ENCODE data around the gene MBD5. TPM values are rescaled to one million over a fixed set of nuclear protein-coding genes. Genes with fewer than 3 reads are reported as not detected.

Gene MBD5
- total RNA-seq, 1 experiment from 2014 or later, result 8.5 TPM

- Histone ChIP-seq H2AFZ (ENCODE audit: low read length) (no peak overlapping the region), H3K9me2 (replicated peaks; ENCODE audit: low read length) (no peaks in the 10 kb centered on the region), H3K4me1 (ENCODE audit: insufficient read depth, low read length) (no peaks in the 10 kb centered on the region), H3K36me3 (ENCODE audit: low read depth, low read length) (no peaks in the 10 kb centered on the region), H3K27ac (ENCODE audit: low read length) (no peak overlapping the region), H3F3A (ENCODE audit: low read length, unreplicated experiment) (no peaks in the 10 kb centered on the region), H4K20me1 (ENCODE audit: low read length) (no peaks in the 10 kb centered on the region), H3K27me3 (ENCODE audit: low read length) (no peaks in the 10 kb centered on the region), H3K4me2 (ENCODE audit: low read length) (no peak overlapping the region), H3K9ac (ENCODE audit: low read length) (no peak overlapping the region), H3K4me3 (ENCODE audit: low read length) (no peak overlapping the region), H3K9me3 (ENCODE audit: low read length) (no peaks in the 10 kb centered on the region), H3K79me2 (ENCODE audit: low read length) (no peaks in the 10 kb centered on the region)
- intact Hi-C loops (cut with micrococcal nuclease), result no loop called here
- TF ChIP-seq, protein P1, sequence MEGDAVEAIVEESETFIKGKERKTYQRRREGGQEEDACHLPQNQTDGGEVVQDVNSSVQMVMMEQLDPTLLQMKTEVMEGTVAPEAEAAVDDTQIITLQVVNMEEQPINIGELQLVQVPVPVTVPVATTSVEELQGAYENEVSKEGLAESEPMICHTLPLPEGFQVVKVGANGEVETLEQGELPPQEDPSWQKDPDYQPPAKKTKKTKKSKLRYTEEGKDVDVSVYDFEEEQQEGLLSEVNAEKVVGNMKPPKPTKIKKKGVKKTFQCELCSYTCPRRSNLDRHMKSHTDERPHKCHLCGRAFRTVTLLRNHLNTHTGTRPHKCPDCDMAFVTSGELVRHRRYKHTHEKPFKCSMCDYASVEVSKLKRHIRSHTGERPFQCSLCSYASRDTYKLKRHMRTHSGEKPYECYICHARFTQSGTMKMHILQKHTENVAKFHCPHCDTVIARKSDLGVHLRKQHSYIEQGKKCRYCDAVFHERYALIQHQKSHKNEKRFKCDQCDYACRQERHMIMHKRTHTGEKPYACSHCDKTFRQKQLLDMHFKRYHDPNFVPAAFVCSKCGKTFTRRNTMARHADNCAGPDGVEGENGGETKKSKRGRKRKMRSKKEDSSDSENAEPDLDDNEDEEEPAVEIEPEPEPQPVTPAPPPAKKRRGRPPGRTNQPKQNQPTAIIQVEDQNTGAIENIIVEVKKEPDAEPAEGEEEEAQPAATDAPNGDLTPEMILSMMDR (conservative IDR thresholded peaks at IDR 0.05; ENCODE audit: low read depth, low read length), result no peak
- no peak for TF ChIP-seq EZH2phosphoT487 (IDR thresholded peaks at IDR 0.05; ENCODE audit: borderline replicate concordance, low read length)
- TF ChIP-seq EZH2 (IDR thresholded peaks at IDR 0.05; ENCODE audit: low read length, unreplicated experiment), result no peak
- ChIA-PET CTCF (no interaction called here), POLR2A (ENCODE audit: unreplicated experiment) (no interaction called here)
- ATAC-seq (no peak), DNase-seq (no peak)
- no TSS peak for BruUV-seq (replicated peaks)
These were observed 282.3 kb downstream of the MBD5 start for GRCh38 chr2:148303161-148303560.

DNA sequence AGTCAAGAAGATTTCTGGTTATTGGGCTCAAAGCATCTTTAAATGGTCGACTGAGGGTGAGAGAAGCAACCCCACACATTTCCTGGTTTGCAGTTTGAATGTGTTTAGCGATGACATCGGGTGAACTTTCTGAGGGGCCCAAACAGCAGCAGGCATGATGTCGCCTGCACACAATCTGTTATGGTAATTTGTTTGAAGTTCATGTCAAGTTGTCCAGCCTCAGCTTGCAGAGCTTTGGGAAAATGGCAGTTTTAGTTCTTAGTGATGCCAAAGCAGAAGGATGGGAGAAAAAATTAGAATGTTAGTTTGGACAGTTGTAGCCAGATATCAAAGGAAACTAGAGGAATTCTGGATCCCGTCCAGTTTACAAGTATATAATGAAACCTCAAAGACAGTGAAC lies 284.6 kb downstream of the MBD5 start:
- CTCF ChIA-PET, result no interaction called here
- ATAC-seq, result no peak

GRCh38 chr2:148306027-148306426 lies 285.1 kb downstream of the MBD5 start:
- DNase-seq, result no peak
- H3K4me1 ChIP-seq (ENCODE audit: insufficient read depth, low read length), result no peaks in the 10 kb centered on the region
- H3K9me2 ChIP-seq (replicated peaks; ENCODE audit: low read length), result no peaks in the 10 kb centered on the region
- H3K27ac ChIP-seq (ENCODE audit: low read length), result no peak overlapping the region
- no peak overlapping the region for H3K4me3 ChIP-seq (ENCODE audit: low read length)
- H3K9me3 ChIP-seq (ENCODE audit: low read length), result no peaks in the 10 kb centered on the region
- H3K4me2 ChIP-seq (ENCODE audit: low read length), result no peak overlapping the region
- H3K27me3 ChIP-seq (ENCODE audit: low read length), result no peaks in the 10 kb centered on the region
- no peaks in the 10 kb centered on the region for H3K36me3 ChIP-seq (ENCODE audit: low read depth, low read length)
- TF ChIP-seq, protein P1 (conservative IDR thresholded peaks at IDR 0.05; ENCODE audit: low read depth, low read length), result no peak
- no peak for TF ChIP-seq EZH2phosphoT487 (IDR thresholded peaks at IDR 0.05; ENCODE audit: borderline replicate concordance, low read length)
- TF ChIP-seq EZH2 (IDR thresholded peaks at IDR 0.05; ENCODE audit: low read length, unreplicated experiment), result no peak
- no peak overlapping the region for H3K9ac ChIP-seq (ENCODE audit: low read length)
- POLR2A ChIA-PET (ENCODE audit: unreplicated experiment), result no interaction called here
- no peak overlapping the region for H2AFZ ChIP-seq (ENCODE audit: low read length)
- H4K20me1 ChIP-seq (ENCODE audit: low read length), result no peaks in the 10 kb centered on the region
- H3K79me2 ChIP-seq (ENCODE audit: low read length), result no peaks in the 10 kb centered on the region
- no peak for ATAC-seq
- CTCF ChIA-PET, result no interaction called here
- H3F3A ChIP-seq (ENCODE audit: low read length, unreplicated experiment), result no peaks in the 10 kb centered on the region
- intact Hi-C loops (cut with micrococcal nuclease), result no loop called here
- BruUV-seq (replicated peaks), result no TSS peak

More for the DNA sequence above, 284.6 kb downstream of the MBD5 start:
- no peak for DNase-seq
- Histone ChIP-seq H3K9me3 (ENCODE audit: low read length) (no peaks in the 10 kb centered on the region), H2AFZ (ENCODE audit: low read length) (no peak overlapping the region), H3K4me1 (ENCODE audit: insufficient read depth, low read length) (no peaks in the 10 kb centered on the region), H3K9ac (ENCODE audit: low read length) (no peak overlapping the region), H3K9me2 (replicated peaks; ENCODE audit: low read length) (no peaks in the 10 kb centered on the region), H3K36me3 (ENCODE audit: low read depth, low read length) (no peaks in the 10 kb centered on the region), H3K4me2 (ENCODE audit: low read length) (no peak overlapping the region), H3K27ac (ENCODE audit: low read length) (no peak overlapping the region), H4K20me1 (ENCODE audit: low read length) (no peaks in the 10 kb centered on the region), H3K27me3 (ENCODE audit: low read length) (no peaks in the 10 kb centered on the region), H3K4me3 (ENCODE audit: low read length) (no peak overlapping the region), H3F3A (ENCODE audit: low read length, unreplicated experiment) (no peaks in the 10 kb centered on the region), H3K79me2 (ENCODE audit: low read length) (no peaks in the 10 kb centered on the region)
- BruUV-seq (replicated peaks), result no TSS peak
- POLR2A ChIA-PET (ENCODE audit: unreplicated experiment), result no interaction called here
- intact Hi-C loops (cut with micrococcal nuclease), result no loop called here
- TF ChIP-seq, protein P1 (conservative IDR thresholded peaks at IDR 0.05; ENCODE audit: low read depth, low read length), result no peak
- TF ChIP-seq EZH2 (IDR thresholded peaks at IDR 0.05; ENCODE audit: low read length, unreplicated experiment), result no peak
- TF ChIP-seq EZH2phosphoT487 (IDR thresholded peaks at IDR 0.05; ENCODE audit: borderline replicate concordance, low read length), result no peak
